SK-N-SH treated with all-trans-retinoic acid at 6 μM for 48 hours (cell line): ENCODE measurements around the gene IQGAP3.

Experiments used
- ATAC-seq: fragments of 200-7000 bp; cut with Tn5 transposase; 3 replicates; pipeline ENCODE4 v1.9.1; 2020; ENCODE audit warnings: mild to moderate bottlenecking, moderate library complexity
- ARNTL ChIP-seq: fragments of 450-650 bp; formaldehyde crosslinking; IDR thresholded peaks from 2 replicates; pipeline ENCODE4 v1.5.0; 2020; ENCODE audit warnings: low read depth, mild to moderate bottlenecking, moderate library complexity, borderline replicate concordance
- BACH2 ChIP-seq: fragments of 250-450 bp; sonication (Bioruptor Pico); IDR thresholded peaks from 2 replicates; pipeline ENCODE4 v1.9.0; 2021; ENCODE audit warnings: mild to moderate bottlenecking, borderline replicate concordance
- CREB5 ChIP-seq: fragments of 250-450 bp; sonication (Bioruptor Pico); IDR thresholded peaks from 2 replicates; pipeline ENCODE4 v1.5.1; 2020; ENCODE audit warnings: low read depth, mild to moderate bottlenecking, moderate library complexity
- CSDC2 ChIP-seq: fragments of 250-450 bp; sonication (Bioruptor Pico); IDR thresholded peaks from 2 replicates; pipeline ENCODE4 v1.5.0; 2020; ENCODE audit warnings: mild to moderate bottlenecking, moderate library complexity
- ESRRG ChIP-seq: fragments of 250-450 bp; sonication (Bioruptor Pico); IDR thresholded peaks from 2 replicates; pipeline ENCODE4 v1.6.1; 2021; ENCODE audit warnings: mild to moderate bottlenecking
- GLIS3 ChIP-seq: fragments of 250-450 bp; sonication (Bioruptor Pico); IDR thresholded peaks from 2 replicates; pipeline ENCODE4 v1.5.0; 2020; ENCODE audit warnings: mild to moderate bottlenecking, moderate library complexity
- ISL1 ChIP-seq: fragments of 250-450 bp; sonication (Bioruptor Pico); IDR thresholded peaks from 2 replicates; pipeline ENCODE4 v2.1.2; 2022; ENCODE audit warnings: mild to moderate bottlenecking, moderate library complexity
- OSR1 ChIP-seq: fragments of 250-450 bp; sonication (Bioruptor Pico); IDR thresholded peaks from 2 replicates; pipeline ENCODE4 v1.8.0; 2022; ENCODE audit warnings: moderate library complexity, mild to moderate bottlenecking, inconsistent platforms
- POU6F1 ChIP-seq: fragments of 250-450 bp; sonication (Bioruptor Pico); IDR thresholded peaks from 2 replicates; pipeline ENCODE4 v1.8.0; 2021; ENCODE audit warnings: low read depth, mild to moderate bottlenecking, moderate library complexity, borderline replicate concordance
- PPARA ChIP-seq: fragments of 250-450 bp; sonication (Bioruptor Pico); IDR thresholded peaks from 2 replicates; pipeline ENCODE4 v1.5.0; 2020; ENCODE audit warnings: mild to moderate bottlenecking, borderline replicate concordance
- RARB ChIP-seq: fragments of 250-450 bp; sonication (Bioruptor Pico); IDR thresholded peaks from 2 replicates; pipeline ENCODE4 v1.8.0; 2021; ENCODE audit warnings: mild to moderate bottlenecking, moderate library complexity
- SNAI2 ChIP-seq: fragments of 250-450 bp; sonication (Bioruptor Pico); IDR thresholded peaks from 2 replicates; pipeline ENCODE4 v1.5.0; 2020; ENCODE audit warnings: mild to moderate bottlenecking, moderate library complexity
- TCF4 ChIP-seq: fragments of 250-450 bp; sonication (Bioruptor Pico); IDR thresholded peaks from 2 replicates; pipeline ENCODE4 v1.8.0; 2021; ENCODE audit warnings: mild to moderate bottlenecking, moderate library complexity, borderline replicate concordance
- TOX ChIP-seq: fragments of 250-450 bp; sonication (Bioruptor Pico); IDR thresholded peaks from 2 replicates; pipeline ENCODE4 v1.8.0; 2021; ENCODE audit warnings: mild to moderate bottlenecking, moderate library complexity, borderline replicate concordance
- ZC3H10 ChIP-seq: fragments of 250-450 bp; sonication (Bioruptor Pico); IDR thresholded peaks from 2 replicates; pipeline ENCODE4 v1.5.1; 2021; ENCODE audit warnings: mild to moderate bottlenecking, moderate library complexity
- ZFP30 ChIP-seq: fragments of 450-650 bp; formaldehyde crosslinking; IDR thresholded peaks from 2 replicates; pipeline ENCODE4 v1.5.0; 2022; ENCODE audit warnings: mild to moderate bottlenecking, moderate library complexity
- ZNF70 ChIP-seq: fragments of 450-650 bp; formaldehyde crosslinking; IDR thresholded peaks from 2 replicates; pipeline ENCODE4 v1.5.0; 2020; ENCODE audit warnings: mild to moderate bottlenecking, moderate library complexity
- ZNF8 ChIP-seq: fragments of 450-650 bp; formaldehyde crosslinking; IDR thresholded peaks from 2 replicates; pipeline ENCODE4 v1.5.0; 2020; ENCODE audit warnings: mild to moderate bottlenecking, moderate library complexity
- TF ChIP-seq, protein P1 (sequence below): fragments of 250-450 bp; sonication (Bioruptor Pico); IDR thresholded peaks from 2 replicates; pipeline ENCODE4 v1.5.1; 2021; ENCODE audit warnings: mild to moderate bottlenecking, moderate library complexity
- TF ChIP-seq, protein P2 (sequence below): fragments of 250-450 bp; sonication (Bioruptor Pico); IDR thresholded peaks from 2 replicates; pipeline ENCODE4 v1.5.0; 2020; ENCODE audit warnings: mild to moderate bottlenecking, moderate library complexity

Gene IQGAP3

GRCh38 chr1:156516821-156517220, 55.5 kb downstream of the IQGAP3 start:
- no peak for ATAC-seq
- TF ChIP-seq CREB5 (CRISPR knock-in tag): no peak
- TF ChIP-seq RARB: no peak
- TF ChIP-seq ZC3H10 (CRISPR knock-in tag): no peak
- TF ChIP-seq, protein P1, sequence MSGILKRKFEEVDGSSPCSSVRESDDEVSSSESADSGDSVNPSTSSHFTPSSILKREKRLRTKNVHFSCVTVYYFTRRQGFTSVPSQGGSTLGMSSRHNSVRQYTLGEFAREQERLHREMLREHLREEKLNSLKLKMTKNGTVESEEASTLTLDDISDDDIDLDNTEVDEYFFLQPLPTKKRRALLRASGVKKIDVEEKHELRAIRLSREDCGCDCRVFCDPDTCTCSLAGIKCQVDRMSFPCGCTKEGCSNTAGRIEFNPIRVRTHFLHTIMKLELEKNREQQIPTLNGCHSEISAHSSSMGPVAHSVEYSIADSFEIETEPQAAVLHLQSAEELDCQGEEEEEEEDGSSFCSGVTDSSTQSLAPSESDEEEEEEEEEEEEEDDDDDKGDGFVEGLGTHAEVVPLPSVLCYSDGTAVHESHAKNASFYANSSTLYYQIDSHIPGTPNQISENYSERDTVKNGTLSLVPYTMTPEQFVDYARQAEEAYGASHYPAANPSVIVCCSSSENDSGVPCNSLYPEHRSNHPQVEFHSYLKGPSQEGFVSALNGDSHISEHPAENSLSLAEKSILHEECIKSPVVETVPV: no peak

DNA sequence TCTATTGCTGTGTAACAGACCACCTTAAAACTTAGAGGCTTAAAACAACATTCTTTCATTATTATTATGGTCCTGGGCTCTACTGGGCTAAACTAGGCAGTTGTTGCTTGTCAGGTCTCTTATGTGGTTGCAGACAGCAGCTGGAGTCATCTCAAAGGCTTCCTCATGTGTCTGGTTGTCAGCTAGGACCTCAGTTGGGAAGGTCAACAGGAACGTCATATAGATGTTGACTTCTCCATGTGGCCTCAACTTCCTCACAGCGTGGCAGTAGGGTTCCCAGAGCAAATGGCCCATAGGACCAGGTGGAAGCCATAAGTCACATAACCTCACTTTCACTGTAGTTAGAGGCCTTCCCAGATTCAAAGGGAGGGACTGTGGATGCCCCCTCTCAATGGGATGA, 56.4 kb downstream of the IQGAP3 start:
- no peak for ATAC-seq
- TF ChIP-seq ZC3H10 (CRISPR knock-in tag) (no peak), TCF4 (CRISPR knock-in tag) (no peak), SNAI2 (CRISPR knock-in tag) (no peak), ZFP30 (CRISPR knock-in tag) (no peak), CREB5 (CRISPR knock-in tag) (no peak), OSR1 (CRISPR knock-in tag) (no peak), CSDC2 (CRISPR knock-in tag) (no peak), BACH2 (no peak), ZNF70 (no peak), PPARA (no peak), ZNF8 (no peak), RARB (no peak), ESRRG (no peak), ISL1 (CRISPR knock-in tag) (no peak), ARNTL (CRISPR knock-in tag) (no peak), GLIS3 (CRISPR knock-in tag) (no peak), POU6F1 (CRISPR knock-in tag) (no peak), TOX (CRISPR knock-in tag) (no peak)
- TF ChIP-seq, protein P2, sequence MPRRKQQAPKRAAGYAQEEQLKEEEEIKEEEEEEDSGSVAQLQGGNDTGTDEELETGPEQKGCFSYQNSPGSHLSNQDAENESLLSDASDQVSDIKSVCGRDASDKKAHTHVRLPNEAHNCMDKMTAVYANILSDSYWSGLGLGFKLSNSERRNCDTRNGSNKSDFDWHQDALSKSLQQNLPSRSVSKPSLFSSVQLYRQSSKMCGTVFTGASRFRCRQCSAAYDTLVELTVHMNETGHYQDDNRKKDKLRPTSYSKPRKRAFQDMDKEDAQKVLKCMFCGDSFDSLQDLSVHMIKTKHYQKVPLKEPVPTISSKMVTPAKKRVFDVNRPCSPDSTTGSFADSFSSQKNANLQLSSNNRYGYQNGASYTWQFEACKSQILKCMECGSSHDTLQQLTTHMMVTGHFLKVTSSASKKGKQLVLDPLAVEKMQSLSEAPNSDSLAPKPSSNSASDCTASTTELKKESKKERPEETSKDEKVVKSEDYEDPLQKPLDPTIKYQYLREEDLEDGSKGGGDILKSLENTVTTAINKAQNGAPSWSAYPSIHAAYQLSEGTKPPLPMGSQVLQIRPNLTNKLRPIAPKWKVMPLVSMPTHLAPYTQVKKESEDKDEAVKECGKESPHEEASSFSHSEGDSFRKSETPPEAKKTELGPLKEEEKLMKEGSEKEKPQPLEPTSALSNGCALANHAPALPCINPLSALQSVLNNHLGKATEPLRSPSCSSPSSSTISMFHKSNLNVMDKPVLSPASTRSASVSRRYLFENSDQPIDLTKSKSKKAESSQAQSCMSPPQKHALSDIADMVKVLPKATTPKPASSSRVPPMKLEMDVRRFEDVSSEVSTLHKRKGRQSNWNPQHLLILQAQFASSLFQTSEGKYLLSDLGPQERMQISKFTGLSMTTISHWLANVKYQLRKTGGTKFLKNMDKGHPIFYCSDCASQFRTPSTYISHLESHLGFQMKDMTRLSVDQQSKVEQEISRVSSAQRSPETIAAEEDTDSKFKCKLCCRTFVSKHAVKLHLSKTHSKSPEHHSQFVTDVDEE (CRISPR knock-in tag): no peak
- TF ChIP-seq, protein P1: no peak

DNA sequence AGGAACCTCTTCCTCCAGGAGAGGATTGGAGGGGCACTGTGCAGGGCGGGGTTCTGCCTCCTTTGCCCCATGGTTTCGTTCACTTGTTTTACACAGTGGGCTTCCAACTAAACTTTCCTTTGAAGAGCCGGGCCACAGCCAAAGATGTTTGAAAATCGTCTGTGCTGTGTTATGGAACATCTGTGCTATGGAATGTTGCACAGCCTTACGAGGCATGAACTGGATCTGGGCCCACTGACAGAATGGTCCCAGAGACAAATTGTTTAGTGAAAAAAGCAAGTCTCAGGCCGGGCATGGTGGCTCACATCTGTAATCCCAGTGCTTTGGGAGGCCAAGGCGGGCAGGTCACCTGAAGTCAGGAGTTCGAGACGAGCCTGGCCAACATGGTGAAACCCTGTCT, 59.2 kb downstream of the IQGAP3 start:
- ATAC-seq: no peak
- TF ChIP-seq, protein P2 (CRISPR knock-in tag): no peak
- no peak for TF ChIP-seq POU6F1 (CRISPR knock-in tag)
